DOHH2 (cell line): ENCODE results near the gene HYDIN.
"Not testable (repeated sequence)": the region's sequence is repeated elsewhere in the genome, so short reads cannot be mapped to it uniquely, and the experiment has no call there.

Experiments
- EZH2phosphoT487 ChIP-seq: fragments of 200-600 bp; sonication (generic); IDR thresholded peaks from 2 replicates; pipeline ENCODE4 v1.6.1; 2017; ENCODE audit warnings: borderline replicate concordance, mild to moderate bottlenecking, antibody characterized with exemption, low read length, moderate library complexity, mixed read lengths
- TF ChIP-seq, protein P1 (sequence below): fragments of 200-600 bp; sonication (generic); IDR thresholded peaks from one replicate; pipeline ENCODE4 v1.5.1; 2014; ENCODE audit warnings: antibody characterized with exemption, mild to moderate bottlenecking, low read depth, low read length; ENCODE audit not compliant: poor library complexity, severe bottlenecking

DNA sequence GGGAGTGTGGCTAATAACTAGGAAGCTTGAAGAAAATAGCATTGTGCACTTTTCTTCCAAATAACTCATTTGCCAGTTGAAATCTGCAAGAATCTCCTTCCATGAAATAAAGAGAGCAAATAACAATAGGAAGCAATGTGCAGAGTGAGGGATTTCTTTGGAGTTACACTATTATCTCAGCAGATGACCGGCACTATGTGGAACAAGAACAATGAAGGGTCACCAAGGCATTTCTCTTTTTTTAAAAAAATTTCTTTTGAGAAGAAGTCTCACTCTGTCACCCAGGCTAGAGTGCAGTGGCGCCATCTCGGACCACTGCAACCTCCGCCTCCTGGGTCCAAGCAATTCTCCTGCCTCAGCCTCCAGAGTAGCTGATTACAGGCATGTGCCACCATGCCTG is 192.1 kb downstream of the HYDIN start:
- TF ChIP-seq, protein P1, sequence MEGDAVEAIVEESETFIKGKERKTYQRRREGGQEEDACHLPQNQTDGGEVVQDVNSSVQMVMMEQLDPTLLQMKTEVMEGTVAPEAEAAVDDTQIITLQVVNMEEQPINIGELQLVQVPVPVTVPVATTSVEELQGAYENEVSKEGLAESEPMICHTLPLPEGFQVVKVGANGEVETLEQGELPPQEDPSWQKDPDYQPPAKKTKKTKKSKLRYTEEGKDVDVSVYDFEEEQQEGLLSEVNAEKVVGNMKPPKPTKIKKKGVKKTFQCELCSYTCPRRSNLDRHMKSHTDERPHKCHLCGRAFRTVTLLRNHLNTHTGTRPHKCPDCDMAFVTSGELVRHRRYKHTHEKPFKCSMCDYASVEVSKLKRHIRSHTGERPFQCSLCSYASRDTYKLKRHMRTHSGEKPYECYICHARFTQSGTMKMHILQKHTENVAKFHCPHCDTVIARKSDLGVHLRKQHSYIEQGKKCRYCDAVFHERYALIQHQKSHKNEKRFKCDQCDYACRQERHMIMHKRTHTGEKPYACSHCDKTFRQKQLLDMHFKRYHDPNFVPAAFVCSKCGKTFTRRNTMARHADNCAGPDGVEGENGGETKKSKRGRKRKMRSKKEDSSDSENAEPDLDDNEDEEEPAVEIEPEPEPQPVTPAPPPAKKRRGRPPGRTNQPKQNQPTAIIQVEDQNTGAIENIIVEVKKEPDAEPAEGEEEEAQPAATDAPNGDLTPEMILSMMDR = not testable (repeated sequence)
- TF ChIP-seq EZH2phosphoT487 = not testable (repeated sequence)
